HG02885 (cell line): ENCODE results near the gene TP53RK.

Experiments
- ATAC-seq: cut with Tn5 transposase; IDR thresholded peaks from one replicate; pipeline ENCODE4 v1.9.1; 2021; ENCODE audit warnings: mild to moderate bottlenecking; ENCODE audit not compliant: unreplicated experiment, poor library complexity

Gene TP53RK

GRCh38 chr20:46708172-46708860, 19.1 kb upstream of the TP53RK start:
- ATAC-seq: no peak

GRCh38 chr20:46706242-46706641, 17.0 kb upstream of the TP53RK start:
- ATAC-seq: no peak

GRCh38 chr20:46705378-46705729, 16.1 kb upstream of the TP53RK start:
- ATAC-seq: no peak

- no peak for ATAC-seq
Observed at GRCh38 chr20:46704714-46705377, 15.6 kb upstream of the TP53RK start.

GRCh38 chr20:46703435-46703834, 14.2 kb upstream of the TP53RK start:
- no peak for ATAC-seq

GRCh38 chr20:46702447-46703203, 13.4 kb upstream of the TP53RK start:
- ATAC-seq: no peak

- ATAC-seq: no peak
Observed at GRCh38 chr20:46701986-46702385, 12.7 kb upstream of the TP53RK start.

GRCh38 chr20:46701556-46701955, 12.3 kb upstream of the TP53RK start:
- ATAC-seq: no peak

- no peak for ATAC-seq
Observed at GRCh38 chr20:46701057-46701456, 11.8 kb upstream of the TP53RK start.

- no peak for ATAC-seq
Observed at GRCh38 chr20:46700481-46700880, 11.2 kb upstream of the TP53RK start.

GRCh38 chr20:46699651-46700359, 10.6 kb upstream of the TP53RK start:
- no peak for ATAC-seq

GRCh38 chr20:46698788-46699187, 9.5 kb upstream of the TP53RK start:
- ATAC-seq: no peak

GRCh38 chr20:46696791-46697279, 7.6 kb upstream of the TP53RK start:
- no peak for ATAC-seq

- no peak for ATAC-seq
Observed at GRCh38 chr20:46695892-46696291, 6.6 kb upstream of the TP53RK start.

GRCh38 chr20:46694484-46694883, 5.2 kb upstream of the TP53RK start:
- ATAC-seq: no peak

GRCh38 chr20:46691196-46691595, 2.0 kb upstream of the TP53RK start:
- no peak for ATAC-seq

GRCh38 chr20:46690219-46691106, 1.2 kb upstream of the TP53RK start:
- no peak for ATAC-seq

- no peak for ATAC-seq
Observed at GRCh38 chr20:46689754-46690085, 476 bp upstream of the TP53RK start.

- no peak for ATAC-seq
Observed at GRCh38 chr20:46688151-46689081, 828 bp downstream of the TP53RK start.
